GM03348 (cell line): ENCODE data around the gene RBM3.
A peak's percentile ranks its signal among the peaks of the same experiment; 100 is the strongest.
"Not testable (repeated sequence)": the region's sequence is repeated elsewhere in the genome, so short reads cannot be mapped to it uniquely, and the experiment has no call there.

Experiments
- DNase-seq: peaks from one replicate; pipeline ENCODE4 v3.0.0; 2012; ENCODE audit warnings: low spot score

Gene RBM3

GRCh38 chrX:48574270-48575266 lies at the start of gene RBM3:
Gene RBM3 (plus strand): TSS chrX:48574484. CDS start chrX:48575181, 697 bp downstream.
- peak; percentile 93 for DNase-seq

DNA sequence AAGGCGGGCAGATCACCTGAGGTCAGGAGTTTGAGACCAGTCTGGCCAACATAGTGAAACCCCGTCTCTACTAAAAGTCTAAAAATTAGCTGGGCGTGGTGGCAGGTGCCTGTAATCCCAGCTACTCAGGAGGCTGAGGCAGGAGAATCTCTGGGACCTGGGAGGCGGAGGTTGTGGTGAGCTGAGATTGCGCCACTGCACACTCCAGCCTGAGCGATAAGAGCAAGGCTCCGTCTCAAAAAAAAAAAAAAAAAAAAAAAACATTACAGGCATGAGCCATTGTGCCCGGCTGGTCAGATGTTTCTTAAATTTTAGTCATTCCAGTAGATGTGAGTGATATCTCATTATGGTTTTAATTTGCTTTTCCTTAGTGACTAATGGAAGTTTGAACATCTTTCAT lies 48.4 kb upstream of the RBM3 start:
- not testable (repeated sequence) for DNase-seq

GRCh38 chrX:48530736-48531135 lies 43.5 kb upstream of the RBM3 start:
- DNase-seq: peak; percentile 11

DNA sequence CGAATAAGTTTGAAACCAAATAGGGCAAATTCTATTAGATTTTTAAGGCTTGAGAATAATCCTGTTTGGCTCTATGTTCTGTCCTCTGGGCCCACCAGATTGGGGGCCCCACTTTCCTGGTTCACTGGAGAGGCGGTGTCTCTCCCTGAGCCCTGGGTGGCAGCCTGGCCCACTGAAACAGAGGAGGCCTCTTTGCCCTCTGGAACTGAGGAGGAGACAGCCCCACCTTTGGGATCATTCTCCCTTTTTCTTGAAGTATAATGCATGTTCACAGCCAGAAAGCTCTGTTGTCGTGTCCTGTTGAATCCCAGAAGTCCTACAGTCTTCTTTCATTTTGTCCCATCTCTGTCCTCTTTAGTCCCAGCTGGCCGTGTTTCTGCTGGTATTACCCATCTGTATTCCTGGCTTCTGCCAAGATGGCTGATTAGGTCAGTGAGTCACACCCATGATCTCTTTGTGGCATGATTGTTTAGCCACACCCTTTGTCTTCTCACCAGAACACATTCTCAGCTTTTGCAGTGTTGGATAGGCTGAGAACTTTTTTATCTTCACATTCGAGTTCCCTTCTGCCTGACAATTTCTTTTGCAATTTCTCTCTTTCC lies 42.8 kb upstream of the RBM3 start:
- DNase-seq: peak; percentile 57

GRCh38 chrX:48532161-48532560 lies 42.1 kb upstream of the RBM3 start:
- DNase-seq: no peak

GRCh38 chrX:48533165-48533564 lies 41.1 kb upstream of the RBM3 start:
- no peak for DNase-seq

GRCh38 chrX:48538641-48539344 lies 35.5 kb upstream of the RBM3 start:
- DNase-seq: no peak

- peak; percentile 90 for DNase-seq
Measured at GRCh38 chrX:48539345-48540027, 34.8 kb upstream of the RBM3 start, which contains the start of gene TBC1D25. Gene TBC1D25 (plus strand): TSS chrX:48539714. CDS start chrX:48539798, 84 bp downstream.

GRCh38 chrX:48540028-48540375 lies 34.3 kb upstream of the RBM3 start:
- peak; percentile 52 for DNase-seq

DNA sequence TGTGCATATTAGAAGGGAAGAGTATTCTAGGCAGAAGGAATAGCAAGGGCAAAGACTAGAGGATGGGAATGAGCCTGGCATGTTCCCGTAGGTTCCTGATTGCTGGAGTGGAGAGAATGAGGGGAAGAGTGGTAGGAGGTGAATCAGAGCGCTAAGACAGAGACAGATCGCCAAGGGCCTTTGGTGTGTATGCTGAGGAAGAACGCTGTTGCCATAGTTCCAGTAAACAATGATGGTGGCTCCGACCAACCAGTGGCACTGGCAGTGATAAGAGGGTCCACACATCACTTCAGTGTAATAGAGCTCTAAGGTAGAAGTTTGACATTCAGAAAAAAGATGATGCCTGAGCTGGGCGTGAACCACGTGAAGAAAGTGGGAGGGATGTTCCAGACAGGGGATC lies 33.8 kb upstream of the RBM3 start:
- no peak for DNase-seq

- no peak for DNase-seq
Measured at GRCh38 chrX:48541140-48541814, 33.0 kb upstream of the RBM3 start.

GRCh38 chrX:48548871-48549270 lies 25.4 kb upstream of the RBM3 start:
- DNase-seq: no peak

DNA sequence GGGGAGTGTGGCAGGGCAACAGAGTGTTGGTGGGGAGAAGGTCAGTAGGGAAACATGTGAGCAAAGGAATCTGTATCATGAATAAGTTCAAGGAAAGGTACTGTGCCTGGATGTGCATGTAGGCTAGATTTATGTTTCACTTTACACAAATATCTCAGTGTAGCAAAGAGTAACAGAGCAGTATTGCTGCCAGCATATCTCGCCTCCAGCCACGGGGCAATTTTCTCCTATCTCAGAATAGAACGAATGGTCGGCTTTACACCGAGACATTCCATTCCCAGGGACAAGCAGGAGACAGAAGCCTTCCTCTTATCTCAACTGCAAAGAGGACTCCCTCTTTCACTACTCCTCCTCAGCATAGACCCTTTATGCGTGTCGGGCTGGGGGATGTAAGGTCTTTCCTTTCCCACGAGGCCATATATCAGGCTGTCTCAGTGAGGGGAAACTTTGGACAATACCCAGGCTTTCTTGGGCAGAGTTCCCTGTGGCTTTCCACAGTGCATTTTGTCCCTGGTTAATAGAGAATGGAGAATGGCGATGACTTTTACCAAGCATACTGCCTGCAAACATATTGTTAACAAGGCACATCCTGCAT lies 18.5 kb upstream of the RBM3 start:
- not testable (repeated sequence) for DNase-seq

GRCh38 chrX:48558271-48558670 lies 16.0 kb upstream of the RBM3 start:
- peak; percentile 62 for DNase-seq

DNA sequence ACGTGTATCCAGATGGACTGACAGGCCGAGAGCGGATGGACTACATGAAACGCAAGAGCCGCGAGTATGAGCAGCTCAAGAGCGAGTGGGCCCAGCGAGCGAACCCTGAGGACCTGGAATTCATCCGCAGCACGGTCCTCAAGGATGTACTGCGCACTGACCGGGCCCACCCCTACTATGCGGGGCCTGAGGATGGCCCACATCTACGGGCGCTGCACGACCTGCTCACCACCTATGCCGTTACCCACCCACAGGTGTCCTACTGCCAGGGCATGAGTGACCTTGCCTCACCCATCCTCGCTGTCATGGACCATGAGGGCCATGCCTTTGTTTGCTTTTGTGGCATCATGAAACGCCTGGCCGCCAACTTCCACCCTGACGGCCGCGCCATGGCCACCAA lies 14.6 kb upstream of the RBM3 start:
- no peak for DNase-seq

DNA sequence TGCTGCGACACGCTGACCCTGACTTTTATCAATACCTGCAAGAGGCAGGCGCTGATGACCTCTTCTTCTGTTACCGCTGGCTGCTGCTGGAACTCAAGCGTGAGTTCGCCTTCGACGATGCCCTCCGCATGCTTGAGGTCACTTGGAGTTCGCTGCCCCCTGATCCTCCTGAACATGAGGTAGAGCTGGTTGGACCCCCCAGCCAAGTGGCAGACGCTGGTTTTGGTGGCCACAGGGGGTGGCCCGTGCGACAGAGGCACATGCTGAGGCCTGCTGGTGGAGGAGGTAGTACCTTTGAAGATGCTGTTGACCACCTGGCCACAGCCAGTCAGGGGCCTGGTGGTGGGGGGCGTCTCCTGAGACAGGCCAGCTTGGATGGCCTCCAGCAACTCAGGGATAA lies 14.2 kb upstream of the RBM3 start:
- DNase-seq: no peak

DNA sequence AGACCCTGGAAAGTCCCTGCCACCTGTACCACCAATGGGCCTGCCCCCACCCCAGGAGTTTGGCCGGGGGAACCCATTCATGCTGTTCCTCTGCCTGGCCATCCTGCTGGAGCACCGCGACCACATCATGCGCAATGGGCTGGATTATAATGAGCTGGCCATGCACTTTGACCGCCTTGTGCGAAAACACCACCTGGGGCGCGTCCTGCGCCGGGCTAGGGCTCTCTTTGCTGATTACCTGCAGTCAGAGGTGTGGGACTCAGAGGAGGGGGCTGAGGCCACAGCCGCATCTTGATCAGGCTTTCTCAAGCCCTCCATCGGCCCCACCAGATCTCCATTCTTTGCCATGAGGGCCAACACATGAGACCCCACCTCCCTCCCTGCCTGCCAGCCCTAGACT lies 13.6 kb upstream of the RBM3 start:
- no peak for DNase-seq

- DNase-seq: no peak
Measured at GRCh38 chrX:48569958-48570357, 4.3 kb upstream of the RBM3 start.

DNA sequence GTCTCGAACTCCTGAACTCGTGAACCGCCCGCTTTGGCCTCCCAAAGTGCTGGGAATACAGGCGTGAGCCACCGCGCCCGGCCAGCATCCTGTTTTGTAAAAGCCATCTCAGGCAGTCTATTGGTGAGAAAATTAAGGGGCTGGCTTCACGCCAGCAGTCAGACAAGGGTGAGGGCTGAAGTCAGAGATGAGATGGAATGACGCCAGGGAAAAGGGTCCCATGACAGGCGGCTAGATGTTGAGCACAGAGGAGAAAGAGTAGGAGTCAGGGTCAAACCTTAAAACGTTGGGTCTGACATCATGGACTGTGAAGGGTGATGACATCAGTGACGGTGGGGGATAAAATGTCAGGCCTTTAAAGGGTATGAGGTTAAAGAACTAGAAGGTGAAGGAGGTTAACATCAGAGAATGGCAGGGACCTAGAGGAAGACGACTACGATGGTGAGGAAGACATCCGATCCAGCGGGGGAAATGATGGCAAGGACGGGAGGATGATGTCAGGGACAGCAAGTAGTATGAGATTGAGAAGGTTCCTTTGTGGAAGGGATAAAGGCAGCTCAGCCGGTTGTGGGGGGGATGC lies 504 bp upstream of the RBM3 start:
- no peak for DNase-seq

- no peak for DNase-seq
Measured at GRCh38 chrX:48575642-48576041, 1.4 kb downstream of the RBM3 start.

DNA sequence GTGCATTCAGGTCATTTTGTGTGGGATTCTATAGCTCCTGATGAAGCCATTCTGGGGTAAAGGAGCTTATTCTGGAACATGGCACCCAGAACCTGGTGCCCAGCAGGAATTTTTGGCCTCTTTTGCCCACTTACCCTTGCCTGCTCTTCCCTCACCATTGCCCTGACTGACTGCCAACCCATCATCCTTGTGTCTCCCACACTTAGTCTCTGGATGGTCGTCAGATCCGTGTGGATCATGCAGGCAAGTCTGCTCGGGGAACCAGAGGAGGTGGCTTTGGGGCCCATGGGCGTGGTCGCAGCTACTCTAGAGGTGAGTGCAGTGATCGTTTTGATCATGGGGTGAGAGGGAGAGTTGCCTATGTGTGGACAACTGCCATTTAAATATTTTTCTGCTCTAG lies 1.8 kb downstream of the RBM3 start:
- no peak for DNase-seq
